Subcutaneous abdominal adipose tissue (tissue), 5 donors: ENCODE measurements around the gene CLEC18A.
"Not testable (repeated sequence)": the region's sequence is repeated elsewhere in the genome, so short reads cannot be mapped to it uniquely, and the experiment has no call there.

Experiments used
- H3K27ac ChIP-seq: one replicate; pipeline ENCODE4 v1.7.0; 2013; ENCODE audit warnings: low read depth, mild to moderate bottlenecking, inconsistent platforms, low read length, moderate library complexity
- H3K27me3 ChIP-seq, 5 donors: one replicate each; pipeline ENCODE4 v1.7.0; 2013; ENCODE audit warnings: low read length in 5 of 5, inconsistent platforms in 1 of 5; ENCODE audit not compliant: control insufficient read depth in 5 of 5, insufficient read depth in 4 of 5
- H3K36me3 ChIP-seq, 5 donors: one replicate each; pipeline ENCODE4 v1.7.0; 2013; ENCODE audit warnings: low read length in 5 of 5; ENCODE audit not compliant: control insufficient read depth in 5 of 5, insufficient read depth in 5 of 5
- H3K4me1 ChIP-seq, 5 donors: one replicate each; pipeline ENCODE4 v1.7.0; 2013; ENCODE audit warnings: low read length in 5 of 5, mild to moderate bottlenecking in 3 of 5, moderate library complexity in 1 of 5; ENCODE audit not compliant: control insufficient read depth in 5 of 5, insufficient read depth in 5 of 5
- H3K4me3 ChIP-seq, 5 donors: one replicate each; pipeline ENCODE4 v1.7.0; 2013; ENCODE audit warnings: low read length in 5 of 5, low read depth in 1 of 5
- H3K9ac ChIP-seq, 5 donors: one replicate each; pipeline ENCODE4 v1.7.0; 2013; ENCODE audit warnings: low read length in 5 of 5, mild to moderate bottlenecking in 4 of 5, moderate library complexity in 3 of 5
- H3K9me3 ChIP-seq, 5 donors: one replicate each; pipeline ENCODE4 v1.7.0; 2013; ENCODE audit warnings: low read length in 5 of 5; ENCODE audit not compliant: control insufficient read depth in 5 of 5
- donor health status: healthy.
- donor health status: healthy.
- donor health status: healthy.
- donor health status: healthy.
- donor health status: healthy.

CLEC18A gene

DNA sequence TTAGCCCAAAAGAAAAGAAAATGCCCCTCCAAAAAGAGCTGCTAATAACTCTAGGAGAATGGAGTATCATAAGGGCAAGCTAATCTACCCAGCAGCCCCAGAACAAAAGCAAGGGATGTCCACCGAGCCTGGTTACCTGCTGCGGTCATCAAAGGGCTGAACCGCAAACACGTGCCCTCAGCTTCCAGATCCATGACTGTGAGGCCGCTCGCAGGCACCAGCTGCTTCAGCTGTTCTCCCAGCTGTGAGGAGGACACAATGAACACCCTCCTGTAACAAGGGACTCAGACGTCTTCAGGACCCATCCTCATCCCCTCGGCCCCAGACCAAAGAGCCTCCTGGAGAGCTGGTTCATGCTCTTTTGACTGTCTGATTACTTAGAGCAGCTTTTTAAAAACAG lies 59.5 kb downstream of the CLEC18A start:
- not testable (repeated sequence) for H3K4me1 ChIP-seq, H3K27ac ChIP-seq, H3K4me3 ChIP-seq, H3K27me3 ChIP-seq, H3K9ac ChIP-seq, H3K9me3 ChIP-seq
- H3K36me3 ChIP-seq = peaks cover 0 to 21% (median 12%) of the 10 kb centered on the region in 5 donors

DNA sequence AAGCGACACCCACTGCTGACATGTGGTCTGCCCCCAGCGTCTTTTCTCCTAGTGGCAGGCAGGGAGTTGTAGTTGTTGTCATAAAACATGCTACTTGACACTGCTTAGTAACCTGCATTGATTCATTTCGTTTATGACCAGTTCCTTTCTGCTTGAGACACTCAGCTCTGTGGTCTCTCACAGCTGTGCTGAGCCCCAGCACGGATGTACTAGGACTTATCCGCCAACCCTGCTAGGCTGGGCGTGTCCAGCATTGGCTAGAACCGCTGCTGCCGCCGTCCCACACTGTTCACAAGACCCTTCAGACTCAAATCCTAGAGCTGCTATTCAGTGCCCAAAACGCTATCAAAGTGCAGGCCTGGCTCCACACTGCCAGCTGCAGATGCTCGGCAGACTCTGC lies 60.0 kb downstream of the CLEC18A start:
- not testable (repeated sequence) for H3K27me3 ChIP-seq, H3K4me1 ChIP-seq, H3K4me3 ChIP-seq, H3K27ac ChIP-seq, H3K9ac ChIP-seq, H3K9me3 ChIP-seq
- H3K36me3 ChIP-seq = peaks cover 0 to 24% (median 12%) of the 10 kb centered on the region in 5 donors

DNA sequence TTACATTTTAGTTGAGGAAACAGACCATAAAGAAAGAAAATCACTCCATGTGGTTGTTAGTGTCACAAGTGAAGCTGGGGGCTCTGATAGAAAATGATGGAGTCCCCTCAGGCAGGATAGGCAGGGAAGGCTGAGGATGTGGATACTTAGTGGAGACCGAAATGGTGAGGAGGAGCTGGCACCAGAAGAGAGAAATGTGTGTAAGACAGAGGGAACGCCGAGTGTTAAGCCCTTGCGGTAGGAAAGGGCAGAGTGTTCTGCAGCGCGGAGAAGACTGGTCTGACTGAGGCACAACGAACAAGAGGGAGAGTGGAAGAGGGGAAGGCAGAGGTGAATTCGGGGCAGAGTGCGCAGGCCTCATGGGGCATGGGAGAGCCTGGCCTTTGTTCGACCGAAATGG lies 61.2 kb downstream of the CLEC18A start:
- H3K27me3 ChIP-seq, H3K27ac ChIP-seq, H3K4me3 ChIP-seq, H3K9me3 ChIP-seq, H3K4me1 ChIP-seq, H3K9ac ChIP-seq: not testable (repeated sequence)
- peaks cover 0 to 30% (median 16%) of the 10 kb centered on the region in 5 donors for H3K36me3 ChIP-seq

DNA sequence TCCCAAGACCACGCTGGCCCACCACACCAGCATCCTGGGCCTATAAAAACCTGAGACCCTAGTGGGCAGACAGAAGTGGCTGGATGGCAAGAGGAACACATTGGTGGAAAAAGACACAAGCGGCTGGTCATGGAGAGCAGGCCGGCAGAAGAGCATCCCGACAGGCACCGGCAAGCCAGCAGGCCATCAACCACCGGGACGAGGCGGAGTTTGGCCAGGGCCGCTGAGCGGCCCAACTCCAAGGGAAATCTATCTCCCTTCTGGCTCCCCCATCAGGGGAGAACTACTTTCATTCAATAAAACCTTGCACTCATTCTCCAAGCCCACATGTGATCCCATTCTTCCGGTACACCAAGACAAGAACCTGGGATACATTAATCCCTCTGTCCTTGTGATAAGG lies 61.8 kb downstream of the CLEC18A start:
- not testable (repeated sequence) for H3K4me1 ChIP-seq, H3K4me3 ChIP-seq, H3K27ac ChIP-seq, H3K9me3 ChIP-seq, H3K9ac ChIP-seq, H3K27me3 ChIP-seq
- peaks cover 0 to 33% (median 18%) of the 10 kb centered on the region in 5 donors for H3K36me3 ChIP-seq
